HepG2 (cell line): ENCODE results near the gene ASCC2. TPM values are rescaled to one million over a fixed set of nuclear protein-coding genes. Genes with fewer than 3 reads are reported as not detected.

Experiments used
- HDAC6 ChIP-seq: fragments of 200-600 bp; sonication (generic); IDR thresholded peaks from 2 replicates; pipeline ENCODE4 v1.7.0; 2017; ENCODE audit warnings: mild to moderate bottlenecking, antibody characterized with exemption, low read length, low read depth
- JUND ChIP-seq: sonication (generic); formaldehyde crosslinking; IDR thresholded peaks from 2 replicates; pipeline ENCODE4 v1.8.0; 2022; ENCODE audit warnings: mild to moderate bottlenecking, missing genetic modification reagents
- RFX1 ChIP-seq: fragments of 450-650 bp; IDR thresholded peaks from 2 replicates; pipeline ENCODE4 v1.6.1; 2017
- RFX3 ChIP-seq: IDR thresholded peaks from 2 replicates; pipeline ENCODE4 v1.6.1; 2016; ENCODE audit warnings: missing biosample characterization, missing genetic modification reagents
- SP1 ChIP-seq, 2 experiments: fragments of 450-650 bp in 1 of 2; sonication (generic) in 1 of 2; formaldehyde crosslinking in 1 of 2; IDR thresholded peaks; 2 replicates each; pipeline versions ENCODE4 v1.4.0 to v1.6.1; 2016 to 2020; ENCODE audit warnings: missing genetic modification reagents in 1 of 2
- YEATS2 ChIP-seq: sonication (generic); formaldehyde crosslinking; IDR thresholded peaks from 2 replicates; pipeline ENCODE4 v1.4.0; 2020; ENCODE audit warnings: missing genetic modification reagents, borderline replicate concordance
- ZNF121 ChIP-seq: sonication (generic); formaldehyde crosslinking; IDR thresholded peaks from 2 replicates; pipeline ENCODE4 v1.5.0; 2020; ENCODE audit warnings: mild to moderate bottlenecking, missing genetic modification reagents
- ZNF160 ChIP-seq: sonication (generic); formaldehyde crosslinking; IDR thresholded peaks from 2 replicates; pipeline ENCODE4 v1.8.0; 2022; ENCODE audit warnings: mild to moderate bottlenecking, inconsistent platforms, missing genetic modification reagents
- ZNF333 ChIP-seq: sonication (generic); formaldehyde crosslinking; IDR thresholded peaks from 2 replicates; pipeline ENCODE4 v1.4.0; 2020; ENCODE audit warnings: mild to moderate bottlenecking, missing genetic modification reagents, borderline replicate concordance
- polyA plus RNA-seq, 8 experiments: library from polyadenylated mRNA; depleted of rRNA in 3 of 8; stranded (reverse) in 7 of 8; unstranded in 1 of 8; fragments of >200 nt; fragmentation: Illumina TruSeq in 4 of 8; extraction: Trizol in 4 of 8; gene quantifications; 2 replicates each; pipeline versions ENCODE4 v1.2.1 to v1.2.3, GENCODE V29; 2011 to 2016; ENCODE audit warnings: low read depth in 4 of 8, missing spikeins in 1 of 8, mixed read lengths in 1 of 8; ENCODE audit not compliant: insufficient read depth in 1 of 8
- total RNA-seq, 5 experiments: library from RNA; depleted of rRNA; stranded (reverse); fragments of >200 nt; fragmentation: Illumina TruSeq; extraction: Trizol; gene quantifications; 2 replicates each; pipeline ENCODE4 v1.2.3, GENCODE V29; 2016; ENCODE audit warnings: low read depth in 1 of 5
- TF ChIP-seq, protein P1 (sequence below): sonication (generic); formaldehyde crosslinking; IDR thresholded peaks from 2 replicates; pipeline ENCODE4 v1.5.1; 2020; ENCODE audit warnings: mild to moderate bottlenecking, missing genetic modification reagents, moderate library complexity
- TF ChIP-seq, protein P2 (sequence below), 2 experiments: sonication (generic) in 1 of 2; formaldehyde crosslinking in 1 of 2; IDR thresholded peaks; 2 replicates each; pipeline versions ENCODE4 v1.4.0 to v1.6.1; 2018 to 2020; ENCODE audit warnings: missing genetic modification reagents in 2 of 2, borderline replicate concordance in 1 of 2, low read depth in 1 of 2, mild to moderate bottlenecking in 1 of 2, missing biosample characterization in 1 of 2
- TF ChIP-seq, protein P3 (sequence below): sonication (generic); formaldehyde crosslinking; IDR thresholded peaks from 2 replicates; pipeline ENCODE4 v1.5.0; 2020; ENCODE audit warnings: missing genetic modification reagents
- TF ChIP-seq, protein P4 (sequence below): IDR thresholded peaks from 2 replicates; pipeline ENCODE4 v1.6.1; 2016; ENCODE audit warnings: low read depth, missing genetic modification reagents, missing compliant biosample characterization
- TF ChIP-seq, protein P5 (sequence below): sonication (generic); formaldehyde crosslinking; conservative IDR thresholded peaks from 2 replicates; pipeline ENCODE4 v1.5.0; 2020; ENCODE audit warnings: missing genetic modification reagents

Gene ASCC2
- total and polyA plus RNA-seq, 2 of the 13 experiments (the other 11 are each of a cell fraction or from before 2014, with no cell fraction given) = 26.2 to 26.3 TPM

DNA sequence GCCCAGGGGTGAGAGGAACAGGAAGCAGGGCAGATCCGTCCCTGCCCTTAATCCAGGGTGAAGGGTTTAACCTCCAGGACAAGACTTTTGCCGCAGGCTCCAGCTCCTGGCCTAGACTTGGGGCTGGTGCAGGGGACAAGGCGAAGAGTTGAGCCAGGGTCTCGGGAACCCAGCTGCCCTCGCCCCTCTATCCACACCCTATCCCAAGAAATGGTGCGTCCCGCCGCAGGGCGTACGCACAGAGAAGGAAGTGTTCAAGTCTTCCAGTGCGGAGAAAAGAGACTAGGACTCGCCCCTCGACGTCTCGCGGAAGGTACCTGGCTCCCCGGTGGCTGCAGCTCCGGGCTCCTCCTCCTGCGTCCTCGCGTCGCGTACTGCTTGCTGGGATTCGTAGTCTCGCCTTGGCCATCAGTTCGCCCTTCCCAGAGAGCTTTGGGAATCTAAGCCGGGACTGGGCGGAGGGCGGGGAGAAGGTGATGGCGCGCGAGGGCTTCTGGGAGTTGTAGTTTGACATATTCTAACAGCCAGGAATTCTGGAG lies 71.4 kb downstream of the ASCC2 start, which contains the start of gene ZMAT5 (continued):
- TF ChIP-seq HDAC6 = no peak
- no peak for TF ChIP-seq RFX3
- TF ChIP-seq, protein P1, sequence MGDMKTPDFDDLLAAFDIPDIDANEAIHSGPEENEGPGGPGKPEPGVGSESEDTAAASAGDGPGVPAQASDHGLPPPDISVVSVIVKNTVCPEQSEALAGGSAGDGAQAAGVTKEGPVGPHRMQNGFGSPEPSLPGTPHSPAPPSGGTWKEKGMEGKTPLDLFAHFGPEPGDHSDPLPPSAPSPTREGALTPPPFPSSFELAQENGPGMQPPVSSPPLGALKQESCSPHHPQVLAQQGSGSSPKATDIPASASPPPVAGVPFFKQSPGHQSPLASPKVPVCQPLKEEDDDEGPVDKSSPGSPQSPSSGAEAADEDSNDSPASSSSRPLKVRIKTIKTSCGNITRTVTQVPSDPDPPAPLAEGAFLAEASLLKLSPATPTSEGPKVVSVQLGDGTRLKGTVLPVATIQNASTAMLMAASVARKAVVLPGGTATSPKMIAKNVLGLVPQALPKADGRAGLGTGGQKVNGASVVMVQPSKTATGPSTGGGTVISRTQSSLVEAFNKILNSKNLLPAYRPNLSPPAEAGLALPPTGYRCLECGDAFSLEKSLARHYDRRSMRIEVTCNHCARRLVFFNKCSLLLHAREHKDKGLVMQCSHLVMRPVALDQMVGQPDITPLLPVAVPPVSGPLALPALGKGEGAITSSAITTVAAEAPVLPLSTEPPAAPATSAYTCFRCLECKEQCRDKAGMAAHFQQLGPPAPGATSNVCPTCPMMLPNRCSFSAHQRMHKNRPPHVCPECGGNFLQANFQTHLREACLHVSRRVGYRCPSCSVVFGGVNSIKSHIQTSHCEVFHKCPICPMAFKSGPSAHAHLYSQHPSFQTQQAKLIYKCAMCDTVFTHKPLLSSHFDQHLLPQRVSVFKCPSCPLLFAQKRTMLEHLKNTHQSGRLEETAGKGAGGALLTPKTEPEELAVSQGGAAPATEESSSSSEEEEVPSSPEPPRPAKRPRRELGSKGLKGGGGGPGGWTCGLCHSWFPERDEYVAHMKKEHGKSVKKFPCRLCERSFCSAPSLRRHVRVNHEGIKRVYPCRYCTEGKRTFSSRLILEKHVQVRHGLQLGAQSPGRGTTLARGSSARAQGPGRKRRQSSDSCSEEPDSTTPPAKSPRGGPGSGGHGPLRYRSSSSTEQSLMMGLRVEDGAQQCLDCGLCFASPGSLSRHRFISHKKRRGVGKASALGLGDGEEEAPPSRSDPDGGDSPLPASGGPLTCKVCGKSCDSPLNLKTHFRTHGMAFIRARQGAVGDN (CRISPR knock-in tag) = peak; percentile 87
- TF ChIP-seq, protein P2, sequence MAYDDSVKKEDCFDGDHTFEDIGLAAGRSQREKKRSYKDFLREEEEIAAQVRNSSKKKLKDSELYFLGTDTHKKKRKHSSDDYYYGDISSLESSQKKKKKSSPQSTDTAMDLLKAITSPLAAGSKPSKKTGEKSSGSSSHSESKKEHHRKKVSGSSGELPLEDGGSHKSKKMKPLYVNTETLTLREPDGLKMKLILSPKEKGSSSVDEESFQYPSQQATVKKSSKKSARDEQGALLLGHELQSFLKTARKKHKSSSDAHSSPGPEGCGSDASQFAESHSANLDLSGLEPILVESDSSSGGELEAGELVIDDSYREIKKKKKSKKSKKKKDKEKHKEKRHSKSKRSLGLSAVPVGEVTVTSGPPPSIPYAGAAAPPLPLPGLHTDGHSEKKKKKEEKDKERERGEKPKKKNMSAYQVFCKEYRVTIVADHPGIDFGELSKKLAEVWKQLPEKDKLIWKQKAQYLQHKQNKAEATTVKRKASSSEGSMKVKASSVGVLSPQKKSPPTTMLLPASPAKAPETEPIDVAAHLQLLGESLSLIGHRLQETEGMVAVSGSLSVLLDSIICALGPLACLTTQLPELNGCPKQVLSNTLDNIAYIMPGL (CRISPR knock-in tag; IDR thresholded peaks at IDR 0.05; ENCODE audit: borderline replicate concordance in 1 of 2, low read depth in 1 of 2) = peak; percentile 12 to 74; a peak in 2 of 4 replicates
- TF ChIP-seq, protein P3, sequence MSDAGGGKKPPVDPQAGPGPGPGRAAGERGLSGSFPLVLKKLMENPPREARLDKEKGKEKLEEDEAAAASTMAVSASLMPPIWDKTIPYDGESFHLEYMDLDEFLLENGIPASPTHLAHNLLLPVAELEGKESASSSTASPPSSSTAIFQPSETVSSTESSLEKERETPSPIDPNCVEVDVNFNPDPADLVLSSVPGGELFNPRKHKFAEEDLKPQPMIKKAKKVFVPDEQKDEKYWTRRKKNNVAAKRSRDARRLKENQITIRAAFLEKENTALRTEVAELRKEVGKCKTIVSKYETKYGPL (CRISPR knock-in tag) = no peak
- TF ChIP-seq ZNF333 (CRISPR knock-in tag) = no peak
- TF ChIP-seq RFX1 = no peak
- TF ChIP-seq YEATS2 (CRISPR knock-in tag) = 0 out of 2 replicates have a peak, but pooled peaks have one; percentile 48
- no peak for TF ChIP-seq JUND (CRISPR knock-in tag)
- TF ChIP-seq ZNF160 (CRISPR knock-in tag) = 0 out of 2 replicates have a peak, but pooled peaks have one; percentile 65
- TF ChIP-seq, protein P4, sequence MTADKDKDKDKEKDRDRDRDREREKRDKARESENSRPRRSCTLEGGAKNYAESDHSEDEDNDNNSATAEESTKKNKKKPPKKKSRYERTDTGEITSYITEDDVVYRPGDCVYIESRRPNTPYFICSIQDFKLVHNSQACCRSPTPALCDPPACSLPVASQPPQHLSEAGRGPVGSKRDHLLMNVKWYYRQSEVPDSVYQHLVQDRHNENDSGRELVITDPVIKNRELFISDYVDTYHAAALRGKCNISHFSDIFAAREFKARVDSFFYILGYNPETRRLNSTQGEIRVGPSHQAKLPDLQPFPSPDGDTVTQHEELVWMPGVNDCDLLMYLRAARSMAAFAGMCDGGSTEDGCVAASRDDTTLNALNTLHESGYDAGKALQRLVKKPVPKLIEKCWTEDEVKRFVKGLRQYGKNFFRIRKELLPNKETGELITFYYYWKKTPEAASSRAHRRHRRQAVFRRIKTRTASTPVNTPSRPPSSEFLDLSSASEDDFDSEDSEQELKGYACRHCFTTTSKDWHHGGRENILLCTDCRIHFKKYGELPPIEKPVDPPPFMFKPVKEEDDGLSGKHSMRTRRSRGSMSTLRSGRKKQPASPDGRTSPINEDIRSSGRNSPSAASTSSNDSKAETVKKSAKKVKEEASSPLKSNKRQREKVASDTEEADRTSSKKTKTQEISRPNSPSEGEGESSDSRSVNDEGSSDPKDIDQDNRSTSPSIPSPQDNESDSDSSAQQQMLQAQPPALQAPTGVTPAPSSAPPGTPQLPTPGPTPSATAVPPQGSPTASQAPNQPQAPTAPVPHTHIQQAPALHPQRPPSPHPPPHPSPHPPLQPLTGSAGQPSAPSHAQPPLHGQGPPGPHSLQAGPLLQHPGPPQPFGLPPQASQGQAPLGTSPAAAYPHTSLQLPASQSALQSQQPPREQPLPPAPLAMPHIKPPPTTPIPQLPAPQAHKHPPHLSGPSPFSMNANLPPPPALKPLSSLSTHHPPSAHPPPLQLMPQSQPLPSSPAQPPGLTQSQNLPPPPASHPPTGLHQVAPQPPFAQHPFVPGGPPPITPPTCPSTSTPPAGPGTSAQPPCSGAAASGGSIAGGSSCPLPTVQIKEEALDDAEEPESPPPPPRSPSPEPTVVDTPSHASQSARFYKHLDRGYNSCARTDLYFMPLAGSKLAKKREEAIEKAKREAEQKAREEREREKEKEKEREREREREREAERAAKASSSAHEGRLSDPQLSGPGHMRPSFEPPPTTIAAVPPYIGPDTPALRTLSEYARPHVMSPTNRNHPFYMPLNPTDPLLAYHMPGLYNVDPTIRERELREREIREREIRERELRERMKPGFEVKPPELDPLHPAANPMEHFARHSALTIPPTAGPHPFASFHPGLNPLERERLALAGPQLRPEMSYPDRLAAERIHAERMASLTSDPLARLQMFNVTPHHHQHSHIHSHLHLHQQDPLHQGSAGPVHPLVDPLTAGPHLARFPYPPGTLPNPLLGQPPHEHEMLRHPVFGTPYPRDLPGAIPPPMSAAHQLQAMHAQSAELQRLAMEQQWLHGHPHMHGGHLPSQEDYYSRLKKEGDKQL (CRISPR knock-in tag) = no peak
- no peak for TF ChIP-seq ZNF121
- TF ChIP-seq, protein P5, sequence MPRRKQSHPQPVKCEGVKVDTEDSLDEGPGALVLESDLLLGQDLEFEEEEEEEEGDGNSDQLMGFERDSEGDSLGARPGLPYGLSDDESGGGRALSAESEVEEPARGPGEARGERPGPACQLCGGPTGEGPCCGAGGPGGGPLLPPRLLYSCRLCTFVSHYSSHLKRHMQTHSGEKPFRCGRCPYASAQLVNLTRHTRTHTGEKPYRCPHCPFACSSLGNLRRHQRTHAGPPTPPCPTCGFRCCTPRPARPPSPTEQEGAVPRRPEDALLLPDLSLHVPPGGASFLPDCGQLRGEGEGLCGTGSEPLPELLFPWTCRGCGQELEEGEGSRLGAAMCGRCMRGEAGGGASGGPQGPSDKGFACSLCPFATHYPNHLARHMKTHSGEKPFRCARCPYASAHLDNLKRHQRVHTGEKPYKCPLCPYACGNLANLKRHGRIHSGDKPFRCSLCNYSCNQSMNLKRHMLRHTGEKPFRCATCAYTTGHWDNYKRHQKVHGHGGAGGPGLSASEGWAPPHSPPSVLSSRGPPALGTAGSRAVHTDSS (CRISPR knock-in tag) = no peak; the same call in 1 of the 2 replicates
- TF ChIP-seq SP1 (IDR thresholded peaks at IDR 0.05) = no peak
- peak; percentile 47; the same call in 1 of the 2 replicates for TF ChIP-seq SP1 (CRISPR knock-in tag; IDR thresholded peaks at IDR 0.05)
